H1 (cell line): ENCODE data around the gene SMC6. TPM values are rescaled to one million over a fixed set of nuclear protein-coding genes. Genes with fewer than 3 reads are reported as not detected.

Experiments
- CTCF ChIA-PET: fragments of 300-600 bp; sonication (Branson Sonifier 250); formaldehyde crosslinking; loops from one replicate; lab custom pipeline; 2021; ENCODE audit not compliant: partially characterized antibody; lab: Charles Lee
- POLR2A ChIA-PET: fragments of 300-600 bp; sonication (Branson Sonifier 250); formaldehyde crosslinking; loops from one replicate; lab custom pipeline; 2021; ENCODE audit warnings: inconsistent platforms; ENCODE audit not compliant: partially characterized antibody; lab: Charles Lee
- DNase-seq, 2 experiments: peaks; one replicate each; pipeline versions ENCODE4 v3.0.0 to v3.0.0-alpha.2; 2010 to 2022; ENCODE audit warnings: low spot score in 2 of 2, low read depth in 1 of 2, mixed read lengths in 1 of 2
- FAIRE-seq: peaks from 2 replicates; lab custom pipeline; 2011; peaks lifted over from hg19 to GRCh38; lab: Jason Lieb, UNC
- H2AFZ ChIP-seq: 2 replicates; pipeline ENCODE4 v1.8.1; 2012; ENCODE audit warnings: low read length, inconsistent platforms
- H2AK5ac ChIP-seq: 2 replicates; pipeline ENCODE4 v1.6.1; 2013; ENCODE audit warnings: low read depth, low read length
- H2BK120ac ChIP-seq: replicated peaks from 2 replicates; pipeline ENCODE3; 2013; ENCODE audit warnings: low read depth, low read length, inconsistent platforms
- H2BK12ac ChIP-seq: 2 replicates; pipeline ENCODE4 v1.6.1; 2013; ENCODE audit warnings: low read depth, low read length
- H2BK15ac ChIP-seq: 2 replicates; pipeline ENCODE4 v1.6.1; 2013; ENCODE audit warnings: low read length
- H2BK20ac ChIP-seq: 2 replicates; pipeline ENCODE4 v1.6.1; 2013; ENCODE audit warnings: low read length
- H2BK5ac ChIP-seq: 2 replicates; pipeline ENCODE4 v1.6.1; 2013; ENCODE audit warnings: low read depth, low read length
- H3K14ac ChIP-seq: 2 replicates; pipeline ENCODE4 v1.6.1; 2013; ENCODE audit warnings: inconsistent platforms; ENCODE audit not compliant: insufficient read length
- H3K18ac ChIP-seq: 2 replicates; pipeline ENCODE4 v1.6.1; 2013; ENCODE audit warnings: low read length; ENCODE audit errors: extremely low read depth
- H3K23ac ChIP-seq: 2 replicates; pipeline ENCODE4 v1.6.1; 2013; ENCODE audit warnings: inconsistent platforms; ENCODE audit not compliant: insufficient read length
- H3K23me2 ChIP-seq: 2 replicates; pipeline ENCODE4 v1.6.1; 2013; ENCODE audit warnings: low read depth, low read length
- H3K27ac ChIP-seq: 2 replicates; pipeline ENCODE4 v1.6.1; 2011; ENCODE audit warnings: low read depth, low read length, inconsistent platforms
- H3K27me3 ChIP-seq, 4 experiments: replicated peaks in 1 of 4; 1 replicate in 1 of 4; 2 replicates in 3 of 4; pipeline versions ENCODE4 v1.6.1 to v1.8.1; 2011 to 2013; ENCODE audit warnings: low read length in 3 of 4, mild to moderate bottlenecking in 3 of 4, inconsistent platforms in 2 of 4, mixed read lengths in 2 of 4, moderate library complexity in 1 of 4; ENCODE audit not compliant: control insufficient read depth in 3 of 4, insufficient read depth in 3 of 4; ENCODE audit errors: extremely low read depth in 1 of 4
- H3K36me3 ChIP-seq, 4 experiments: 2 replicates each; pipeline versions ENCODE4 v1.6.1 to v1.8.1; 2011 to 2013; ENCODE audit warnings: mild to moderate bottlenecking in 4 of 4, low read length in 3 of 4, moderate library complexity in 2 of 4, control low read depth in 1 of 4, inconsistent platforms in 1 of 4; ENCODE audit not compliant: insufficient read depth in 4 of 4, control insufficient read depth in 2 of 4
- H3K4ac ChIP-seq: replicated peaks from 2 replicates; pipeline ENCODE3; 2013; ENCODE audit warnings: low read length, low read depth, mixed read lengths, inconsistent platforms; ENCODE audit not compliant: insufficient read length
- H3K4me1 ChIP-seq, 4 experiments: replicated peaks in 1 of 4; 1 replicate in 1 of 4; 2 replicates in 3 of 4; pipeline versions ENCODE4 v1.6.1 to v1.8.1; 2011 to 2013; ENCODE audit warnings: low read length in 3 of 4, inconsistent platforms in 2 of 4, mixed read lengths in 1 of 4; ENCODE audit not compliant: insufficient read depth in 4 of 4, control insufficient read depth in 3 of 4
- H3K4me2 ChIP-seq, 2 experiments: 2 replicates each; pipeline versions ENCODE4 v1.6.1 to v1.8.1; 2011 to 2013; ENCODE audit warnings: low read depth in 2 of 2, low read length in 2 of 2, control low read depth in 1 of 2, inconsistent platforms in 1 of 2, mild to moderate bottlenecking in 1 of 2; ENCODE audit not compliant: insufficient read depth in 1 of 2
- H3K4me3 ChIP-seq, 4 experiments: fragments of 200-600, 300-600 bp in 1 of 4; sonication (generic), shearing (Covaris generic), sonication (Bioruptor Twin) in 1 of 4; 2 replicates each; pipeline versions ENCODE4 v1.5.1 to v1.8.1; 2011 to 2016; ENCODE audit warnings: low read length in 4 of 4, low read depth in 3 of 4, control low read depth in 2 of 4, inconsistent platforms in 2 of 4, mild to moderate bottlenecking in 2 of 4, mixed read lengths in 1 of 4, moderate library complexity in 1 of 4; ENCODE audit not compliant: insufficient read depth in 2 of 4; ENCODE audit errors: extremely low read depth in 1 of 4
- H3K56ac ChIP-seq: replicated peaks from 2 replicates; pipeline ENCODE3; 2013; ENCODE audit warnings: low read depth, mild to moderate bottlenecking, mixed read lengths, low read length, inconsistent platforms; ENCODE audit not compliant: insufficient read length
- H3K79me1 ChIP-seq: 2 replicates; pipeline ENCODE4 v1.6.1; 2013; ENCODE audit warnings: low read depth, low read length, control low read depth
- H3K79me2 ChIP-seq, 2 experiments: 2 replicates each; pipeline versions ENCODE4 v1.6.1 to v1.8.1; 2012 to 2013; ENCODE audit warnings: low read length in 2 of 2, mild to moderate bottlenecking in 2 of 2, inconsistent platforms in 1 of 2; ENCODE audit not compliant: insufficient read depth in 2 of 2, control insufficient read depth in 1 of 2
- H3K9ac ChIP-seq, 4 experiments: replicated peaks in 1 of 4; 1 replicate in 1 of 4; 2 replicates in 3 of 4; pipeline versions ENCODE4 v1.6.1 to v1.8.1; 2011 to 2013; ENCODE audit warnings: low read depth in 3 of 4, low read length in 3 of 4, control low read depth in 2 of 4, mild to moderate bottlenecking in 2 of 4, moderate library complexity in 2 of 4, inconsistent platforms in 1 of 4; ENCODE audit errors: extremely low read depth in 1 of 4
- H3K9me3 ChIP-seq, 2 experiments: 2 replicates each; pipeline versions ENCODE4 v1.6.1 to v1.8.1; 2012 to 2013; ENCODE audit warnings: mild to moderate bottlenecking in 2 of 2, moderate library complexity in 2 of 2, control low read depth in 1 of 2, inconsistent platforms in 1 of 2, low read depth in 1 of 2, low read length in 1 of 2, mixed read lengths in 1 of 2; ENCODE audit not compliant: insufficient read depth in 2 of 2
- H4K20me1 ChIP-seq, 2 experiments: replicated peaks in 1 of 2; 2 replicates each; pipeline versions ENCODE3 to v1.8.1; 2011 to 2013; ENCODE audit warnings: inconsistent platforms in 2 of 2, low read length in 2 of 2, mild to moderate bottlenecking in 1 of 2; ENCODE audit not compliant: insufficient read depth in 2 of 2, control insufficient read depth in 1 of 2
- H4K5ac ChIP-seq: 2 replicates; pipeline ENCODE4 v1.6.1; 2013; ENCODE audit warnings: low read length, low read depth, mixed read lengths, inconsistent platforms; ENCODE audit not compliant: insufficient read length
- H4K8ac ChIP-seq: 2 replicates; pipeline ENCODE4 v1.8.0; 2013; ENCODE audit warnings: mild to moderate bottlenecking, moderate library complexity, low read length, inconsistent platforms; ENCODE audit not compliant: insufficient read depth; ENCODE audit errors: extremely low read depth
- H4K91ac ChIP-seq: replicated peaks from 2 replicates; pipeline ENCODE3; 2013; ENCODE audit warnings: low read length, mixed read lengths, inconsistent platforms; ENCODE audit not compliant: insufficient read length
- FOSL1 ChIP-seq: IDR thresholded peaks from 2 replicates; pipeline ENCODE4 v1.6.1; 2011; ENCODE audit warnings: mild to moderate bottlenecking, low read depth, low read length, moderate library complexity; ENCODE audit not compliant: insufficient read depth
- JUN ChIP-seq: IDR thresholded peaks from 2 replicates; pipeline ENCODE4 v1.6.1; 2011; ENCODE audit warnings: low read depth, mild to moderate bottlenecking, improper control_type of control experiment, low read length
- KDM1A ChIP-seq: fragments of 200-600, 300-600 bp; sonication (generic); IDR thresholded peaks from 2 replicates; pipeline ENCODE4 v1.7.1; 2016; ENCODE audit warnings: mild to moderate bottlenecking, low read length, borderline replicate concordance
- POLR2A ChIP-seq, 2 experiments: IDR thresholded peaks; 1 replicate in 1 of 2; 2 replicates in 1 of 2; pipeline ENCODE4 v1.6.1; 2011; ENCODE audit warnings: low read depth in 2 of 2, low read length in 2 of 2, mild to moderate bottlenecking in 2 of 2; ENCODE audit errors: control extremely low read depth in 1 of 2
- POLR2AphosphoS5 ChIP-seq: IDR thresholded peaks from 2 replicates; pipeline ENCODE4 v1.6.1; 2011; ENCODE audit warnings: low read depth, low read length
- RBBP5 ChIP-seq: IDR thresholded peaks from 2 replicates; pipeline ENCODE4 v1.7.1; 2012; ENCODE audit warnings: low read depth, mild to moderate bottlenecking, inconsistent platforms, low read length, moderate library complexity, borderline replicate concordance
- RFX5 ChIP-seq: IDR thresholded peaks from 2 replicates; pipeline ENCODE4 v1.6.1; 2011; ENCODE audit warnings: low read depth, low read length, improper control_type of control experiment, borderline replicate concordance
- RXRA ChIP-seq: IDR thresholded peaks from 2 replicates; pipeline ENCODE4 v1.6.1; 2011; ENCODE audit warnings: low read depth, mild to moderate bottlenecking, low read length, moderate library complexity; ENCODE audit not compliant: insufficient read depth
- SP2 ChIP-seq: IDR thresholded peaks from 2 replicates; pipeline ENCODE4 v1.6.1; 2012; ENCODE audit warnings: mild to moderate bottlenecking, low read length, inconsistent platforms
- WGBS, 2 experiments: shearing (Covaris generic) in 1 of 2; methylation state at CpG; one replicate each; pipeline versions ENCODE4 v1.1.6 to v1.1.7; 2013 to 2015; ENCODE audit warnings: low lambda C conversion rate in 2 of 2, mixed read lengths in 2 of 2, inconsistent platforms in 1 of 2, low coverage in 1 of 2, missing lambda C conversion rate in 1 of 2; ENCODE audit not compliant: insufficient replicate concordance in 2 of 2, insufficient coverage in 1 of 2, insufficient read length in 1 of 2; ENCODE audit errors: extremely low coverage in 1 of 2, missing lambda C conversion rate in 1 of 2; 5-methylcytosine and 5-hydroxymethylcytosine counted together
- polyA plus RNA-seq, 7 experiments: library from polyadenylated mRNA; depleted of rRNA in 3 of 7; stranded (reverse) in 5 of 7; unstranded in 2 of 7; fragments of >200 nt in 5 of 7; fragments of 200-250 nt in 2 of 7; gene quantifications; 1 replicate in 5 of 7; 2 replicates in 1 of 7; 4 replicates in 1 of 7; pipeline versions ENCODE4 v1.2.1 to v1.2.3, GENCODE V29; 2011 to 2013; ENCODE audit warnings: missing spikeins in 2 of 7, mixed read lengths in 2 of 7
- total RNA-seq: library from RNA; stranded (reverse); fragmentation: NEBNext Ultra II Directional; extraction: Animal tissue kit (Norgen Biotek cat#: 25700); gene quantifications from 2 replicates; pipeline ENCODE4 v1.2.1, GENCODE V29; 2021

SMC6 gene
- total and polyA plus RNA-seq, 2 of the 8 experiments (the other 6 are each of a cell fraction or from before 2014, with no cell fraction given) = 9.7 to 49.5 TPM

DNA sequence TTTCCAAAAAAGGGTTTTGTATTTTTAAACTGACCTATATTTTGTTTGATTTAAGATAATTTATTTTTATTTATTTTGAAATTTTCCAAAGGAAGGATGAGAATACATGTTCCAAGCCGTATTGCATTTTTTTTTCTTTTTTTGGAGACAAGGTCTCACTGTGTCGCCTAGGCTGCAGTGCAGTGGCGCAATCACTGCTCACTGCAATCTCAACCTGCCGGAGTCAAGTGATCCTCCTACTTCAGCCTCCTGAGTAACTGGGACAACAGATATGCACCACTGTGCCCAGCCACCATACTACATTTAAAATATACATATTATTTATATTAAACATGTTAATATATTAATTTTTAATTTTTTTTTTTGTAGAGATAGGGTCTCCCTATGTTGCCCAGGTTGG, 15.3 kb upstream of the SMC6 start:
- H3K56ac ChIP-seq = no peak overlapping the region
- no peak overlapping the region for H3K4ac ChIP-seq
- no peak overlapping the region for H3K9ac ChIP-seq
- H4K91ac ChIP-seq = no peak overlapping the region
- H4K20me1 ChIP-seq = peaks cover 0 to 2% of the 10 kb centered on the region in 2 experiments
- no peaks in the 10 kb centered on the region for H3K27me3 ChIP-seq
- H2AFZ ChIP-seq = no peak overlapping the region
- H3K23ac ChIP-seq = no peak overlapping the region
- no peak overlapping the region for H2BK20ac ChIP-seq
- ChIA-PET POLR2A (no interaction called here), CTCF (interaction anchor here (3.3 kb wide), 1 partner anchor 49 kb away, joined by 11 read pairs; no protein-coding TSS in a partner anchor)
- 92% methylated on average over 4 of the region's 4 CpGs; no CpG with 5 or more reads in 1 of the 2 experiments for WGBS, 2 experiments
- no peak overlapping the region for H2BK15ac ChIP-seq
- H3K9me3 ChIP-seq = no peaks in the 10 kb centered on the region
- H3K27ac ChIP-seq = no peak overlapping the region
- no peak overlapping the region for H3K18ac ChIP-seq
- DNase-seq (no peak), FAIRE-seq (no peak)
- no peak overlapping the region for H3K4me2 ChIP-seq
- H4K8ac ChIP-seq = no peak overlapping the region
- H3K79me2 ChIP-seq = no peaks in the 10 kb centered on the region
- TF ChIP-seq JUN = no peak
- no peak for TF ChIP-seq SP2
- TF ChIP-seq FOSL1 = no peak
- no peak for TF ChIP-seq RXRA
- no peak for TF ChIP-seq POLR2A (IDR thresholded peaks at IDR 0.05; ENCODE audit: control extremely low read depth in 1 of 2, low read depth in 2 of 2, low read length in 2 of 2)
- no peak for TF ChIP-seq RFX5
- no peak for TF ChIP-seq RBBP5
- no peak for TF ChIP-seq KDM1A
- no peak for TF ChIP-seq POLR2AphosphoS5
- no peak overlapping the region for H3K14ac ChIP-seq
- H4K5ac ChIP-seq = no peak overlapping the region
- no peak overlapping the region for H2BK5ac ChIP-seq
- peaks cover 0 to 58% (median 14%) of the 10 kb centered on the region in 4 experiments; a peak in 6 of 8 replicates for H3K36me3 ChIP-seq
- H3K4me1 ChIP-seq = no peaks in the 10 kb centered on the region
- H2BK120ac ChIP-seq = no peak overlapping the region
- H3K4me3 ChIP-seq = no peak overlapping the region
- H2AK5ac ChIP-seq = no peak overlapping the region
- no peaks in the 10 kb centered on the region for H3K79me1 ChIP-seq
- H2BK12ac ChIP-seq = no peak overlapping the region
- H3K23me2 ChIP-seq = no peaks in the 10 kb centered on the region
